8988T (cell line): Measurements from ENCODE around the gene JADE2.
"Not testable (repeated sequence)": the region's sequence is repeated elsewhere in the genome, so short reads cannot be mapped to it uniquely, and the experiment has no call there.

Source experiments
- DNase-seq: peaks from one replicate; pipeline ENCODE4 v3.0.0; 2011

JADE2 gene

GRCh38 chr5:134594797-134595457 lies 69.5 kb downstream of the JADE2 start:
- DNase-seq: no peak

- DNase-seq: no peak
These were observed 70.0 kb downstream of the JADE2 start for GRCh38 chr5:134595458-134595838.

- not testable (repeated sequence) for DNase-seq
These were observed 74.3 kb downstream of the JADE2 start for GRCh38 chr5:134599820-134600219.

GRCh38 chr5:134600600-134600999 lies 75.1 kb downstream of the JADE2 start:
- DNase-seq: no peak

GRCh38 chr5:134603059-134603458 lies 77.6 kb downstream of the JADE2 start:
- no peak for DNase-seq

GRCh38 chr5:134604908-134605307 lies 79.4 kb downstream of the JADE2 start:
- no peak for DNase-seq

- no peak for DNase-seq
These were observed 81.3 kb downstream of the JADE2 start for GRCh38 chr5:134606726-134607125.

GRCh38 chr5:134608555-134608954 lies 83.1 kb downstream of the JADE2 start:
- no peak for DNase-seq

- DNase-seq: no peak
These were observed 83.9 kb downstream of the JADE2 start for GRCh38 chr5:134609232-134609851.

- DNase-seq: no peak
These were observed 85.3 kb downstream of the JADE2 start for GRCh38 chr5:134610725-134611124.

- no peak for DNase-seq
These were observed 86.0 kb downstream of the JADE2 start for GRCh38 chr5:134611515-134611914.

- no peak for DNase-seq
These were observed 89.1 kb downstream of the JADE2 start for GRCh38 chr5:134614450-134615085.

GRCh38 chr5:134620634-134621033 lies 95.2 kb downstream of the JADE2 start:
- no peak for DNase-seq

GRCh38 chr5:134625559-134625958 lies 100.1 kb downstream of the JADE2 start:
- no peak for DNase-seq

GRCh38 chr5:134626369-134627014 lies 101.0 kb downstream of the JADE2 start:
- no peak for DNase-seq
